ENCODE data around the gene SLCO3A1.
A peak's percentile ranks its signal among the peaks of the same experiment; 100 is the strongest.

SLCO3A1 gene

DNA sequence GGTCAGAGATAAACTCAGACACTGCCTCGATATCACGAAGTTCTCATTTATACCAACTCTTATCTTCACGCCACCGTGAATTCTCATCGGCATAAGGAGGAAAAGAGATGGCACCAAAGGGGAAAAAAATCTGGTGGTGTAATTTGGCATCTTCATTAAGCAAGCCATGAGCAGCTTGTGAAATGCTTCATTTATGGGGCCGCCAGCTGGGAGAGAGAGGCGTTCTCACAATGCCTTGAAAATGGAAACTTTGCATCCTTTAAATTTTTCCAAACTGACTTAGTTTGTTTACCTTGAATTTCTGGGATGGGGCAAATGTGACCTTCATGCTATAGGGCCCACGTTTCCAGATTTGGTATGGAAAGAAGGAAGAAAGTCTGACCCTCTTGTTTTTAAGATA lies 297.7 kb downstream of the SLCO3A1 start:
- Histone ChIP-seq H3K9me3 (ENCODE audit: insufficient read depth, low read depth, low read length) (peaks cover 3% of the 10 kb centered on the region), H3K14ac (ENCODE audit: low read length) (no peak overlapping the region), H2BK120ac (ENCODE audit: insufficient read depth, low read length, poor library complexity) (no peak overlapping the region), H3K4ac (ENCODE audit: low read depth, low read length) (no peak overlapping the region), H4K12ac (ENCODE audit: low read depth, low read length) (no peak overlapping the region), H3K79me2 (ENCODE audit: control insufficient read depth, insufficient read depth, low read length, poor library complexity) (no peaks in the 10 kb centered on the region), H2BK5ac (ENCODE audit: low read depth, low read length, poor library complexity) (no peak overlapping the region), H2AFZ (ENCODE audit: insufficient read depth, low read length, poor library complexity) (no peak overlapping the region), H3K36me3 (ENCODE audit: control insufficient read depth in 1 of 2, insufficient read depth in 2 of 2, low read length in 2 of 2) (no peaks in the 10 kb centered on the region), H3K23ac (ENCODE audit: low read length) (no peak overlapping the region), H3K4me2 (ENCODE audit: low read length) (no peak overlapping the region), H2BK12ac (ENCODE audit: low read length) (no peak overlapping the region), H2AK5ac (ENCODE audit: low read length) (no peak overlapping the region), H4K91ac (ENCODE audit: low read depth, low read length) (no peak overlapping the region), H3K79me1 (ENCODE audit: low read length) (no peaks in the 10 kb centered on the region), H3K4me1 (ENCODE audit: control insufficient read depth in 1 of 2, insufficient read depth in 2 of 2, low read length in 2 of 2) (peaks cover 0 to 2% of the 10 kb centered on the region in 2 experiments), H3K18ac (ENCODE audit: low read length) (no peak overlapping the region), H3K9ac (ENCODE audit: low read length) (no peak overlapping the region), H4K8ac (ENCODE audit: low read depth, low read length) (no peak overlapping the region), H3K27me3 (ENCODE audit: insufficient read depth, low read length) (no peaks in the 10 kb centered on the region), H3K4me3 (ENCODE audit: low read depth, low read length) (no peak overlapping the region), H3K27ac (ENCODE audit: low read depth, low read length) (no peak overlapping the region)
- no CpG with 5 or more reads among the region's 8 CpGs for WGBS (ENCODE audit: extremely low coverage, insufficient coverage, insufficient read length)
- peak in 1 of 2 donors; percentile 3 for DNase-seq

- Histone ChIP-seq H3K27me3 (ENCODE audit: insufficient read depth, low read length) (no peaks in the 10 kb centered on the region), H3K36me3 (ENCODE audit: control insufficient read depth in 1 of 2, insufficient read depth in 2 of 2, low read length in 2 of 2) (no peaks in the 10 kb centered on the region), H4K8ac (ENCODE audit: low read depth, low read length) (no peak overlapping the region), H3K18ac (ENCODE audit: low read length) (no peak overlapping the region), H3K27ac (ENCODE audit: low read depth, low read length) (no peak overlapping the region), H3K4me2 (ENCODE audit: low read length) (no peak overlapping the region), H3K9ac (ENCODE audit: low read length) (no peak overlapping the region), H3K9me3 (ENCODE audit: insufficient read depth, low read depth, low read length) (peaks cover 2% of the 10 kb centered on the region), H3K4me1 (ENCODE audit: control insufficient read depth in 1 of 2, insufficient read depth in 2 of 2, low read length in 2 of 2) (peaks cover 0 to 2% of the 10 kb centered on the region in 2 experiments), H3K79me1 (ENCODE audit: low read length) (no peaks in the 10 kb centered on the region), H3K23ac (ENCODE audit: low read length) (no peak overlapping the region), H2AK5ac (ENCODE audit: low read length) (no peak overlapping the region), H2AFZ (ENCODE audit: insufficient read depth, low read length, poor library complexity) (no peak overlapping the region), H3K4ac (ENCODE audit: low read depth, low read length) (no peak overlapping the region), H4K12ac (ENCODE audit: low read depth, low read length) (no peak overlapping the region), H3K4me3 (ENCODE audit: low read depth, low read length) (no peak overlapping the region), H2BK120ac (ENCODE audit: insufficient read depth, low read length, poor library complexity) (no peak overlapping the region), H3K14ac (ENCODE audit: low read length) (no peak overlapping the region), H3K79me2 (ENCODE audit: control insufficient read depth, insufficient read depth, low read length, poor library complexity) (no peaks in the 10 kb centered on the region), H2BK12ac (ENCODE audit: low read length) (no peak overlapping the region), H4K91ac (ENCODE audit: low read depth, low read length) (no peak overlapping the region), H2BK5ac (ENCODE audit: low read depth, low read length, poor library complexity) (no peak overlapping the region)
- no peak for DNase-seq
- no CpG with 5 or more reads among the region's 3 CpGs for WGBS (ENCODE audit: extremely low coverage, insufficient coverage, insufficient read length)
Measured at GRCh38 chr15:92151741-92152140, 298.2 kb downstream of the SLCO3A1 start.

- no peak overlapping the region for H2BK12ac ChIP-seq (ENCODE audit: low read length)
- H3K36me3 ChIP-seq (ENCODE audit: control insufficient read depth in 1 of 2, insufficient read depth in 2 of 2, low read length in 2 of 2), result no peaks in the 10 kb centered on the region
- no peak overlapping the region for H3K4ac ChIP-seq (ENCODE audit: low read depth, low read length)
- no peak overlapping the region for H3K18ac ChIP-seq (ENCODE audit: low read length)
- H3K4me2 ChIP-seq (ENCODE audit: low read length), result no peak overlapping the region
- no CpG with 5 or more reads among the region's 1 CpG for WGBS (ENCODE audit: extremely low coverage, insufficient coverage, insufficient read length)
- H3K4me3 ChIP-seq (ENCODE audit: low read depth, low read length), result no peak overlapping the region
- H2AFZ ChIP-seq (ENCODE audit: insufficient read depth, low read length, poor library complexity), result no peak overlapping the region
- no peak overlapping the region for H4K12ac ChIP-seq (ENCODE audit: low read depth, low read length)
- H3K79me1 ChIP-seq (ENCODE audit: low read length), result no peaks in the 10 kb centered on the region
- H3K23ac ChIP-seq (ENCODE audit: low read length), result no peak overlapping the region
- H2BK120ac ChIP-seq (ENCODE audit: insufficient read depth, low read length, poor library complexity), result no peak overlapping the region
- no peak overlapping the region for H2AK5ac ChIP-seq (ENCODE audit: low read length)
- no peaks in the 10 kb centered on the region for H3K9me3 ChIP-seq (ENCODE audit: insufficient read depth, low read depth, low read length)
- no peak overlapping the region for H3K27ac ChIP-seq (ENCODE audit: low read depth, low read length)
- no peak for DNase-seq
- no peak overlapping the region for H4K91ac ChIP-seq (ENCODE audit: low read depth, low read length)
- H3K9ac ChIP-seq (ENCODE audit: low read length), result no peak overlapping the region
- no peaks in the 10 kb centered on the region for H3K79me2 ChIP-seq (ENCODE audit: control insufficient read depth, insufficient read depth, low read length, poor library complexity)
- H3K27me3 ChIP-seq (ENCODE audit: insufficient read depth, low read length), result no peaks in the 10 kb centered on the region
- H3K4me1 ChIP-seq (ENCODE audit: control insufficient read depth in 1 of 2, insufficient read depth in 2 of 2, low read length in 2 of 2), result no peaks in the 10 kb centered on the region
- H3K14ac ChIP-seq (ENCODE audit: low read length), result no peak overlapping the region
- no peak overlapping the region for H2BK5ac ChIP-seq (ENCODE audit: low read depth, low read length, poor library complexity)
- H4K8ac ChIP-seq (ENCODE audit: low read depth, low read length), result no peak overlapping the region
Measured at GRCh38 chr15:92152983-92153382, 299.5 kb downstream of the SLCO3A1 start.

DNA sequence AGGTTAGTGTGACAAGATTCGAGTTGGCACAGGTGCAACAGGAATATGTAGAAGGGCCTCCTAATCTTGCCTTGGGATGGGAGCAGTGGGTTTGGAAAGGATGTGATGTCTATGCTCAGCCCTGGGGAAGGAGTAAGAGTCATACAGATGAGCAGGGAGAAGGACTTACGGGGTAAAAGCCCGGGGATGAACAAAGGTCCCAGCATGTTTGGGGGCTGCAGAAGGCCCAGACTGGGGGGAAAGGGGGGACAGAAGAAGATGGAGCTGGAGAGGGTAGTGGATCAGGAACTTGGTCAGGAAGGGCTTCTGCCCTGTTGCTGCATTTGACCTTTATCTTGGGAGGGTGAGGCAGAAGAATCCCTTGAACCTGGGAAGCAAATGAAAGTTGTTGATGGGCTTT lies 300.1 kb downstream of the SLCO3A1 start:
- no peak overlapping the region for H3K27ac ChIP-seq (ENCODE audit: low read depth, low read length)
- no peaks in the 10 kb centered on the region for H3K27me3 ChIP-seq (ENCODE audit: insufficient read depth, low read length)
- no peaks in the 10 kb centered on the region for H3K9me3 ChIP-seq (ENCODE audit: insufficient read depth, low read depth, low read length)

More for the DNA sequence above, 300.1 kb downstream of the SLCO3A1 start:
- no peak overlapping the region for H2BK120ac ChIP-seq (ENCODE audit: insufficient read depth, low read length, poor library complexity)
- H3K14ac ChIP-seq (ENCODE audit: low read length), result no peak overlapping the region
- no peak overlapping the region for H3K4me3 ChIP-seq (ENCODE audit: low read depth, low read length)
- peak overlapping the region; percentile 68 for H3K9ac ChIP-seq (ENCODE audit: low read length)
- H3K36me3 ChIP-seq (ENCODE audit: control insufficient read depth in 1 of 2, insufficient read depth in 2 of 2, low read length in 2 of 2), result no peaks in the 10 kb centered on the region
- H4K91ac ChIP-seq (ENCODE audit: low read depth, low read length), result no peak overlapping the region
- H3K4me1 ChIP-seq (ENCODE audit: control insufficient read depth in 1 of 2, insufficient read depth in 2 of 2, low read length in 2 of 2), result no peaks in the 10 kb centered on the region
- H2AK5ac ChIP-seq (ENCODE audit: low read length), result no peak overlapping the region
- no peak for DNase-seq
- H2AFZ ChIP-seq (ENCODE audit: insufficient read depth, low read length, poor library complexity), result no peak overlapping the region
- no peaks in the 10 kb centered on the region for H3K79me1 ChIP-seq (ENCODE audit: low read length)
- H3K4ac ChIP-seq (ENCODE audit: low read depth, low read length), result no peak overlapping the region
- H4K12ac ChIP-seq (ENCODE audit: low read depth, low read length), result no peak overlapping the region
- H2BK5ac ChIP-seq (ENCODE audit: low read depth, low read length, poor library complexity), result no peak overlapping the region
- H4K8ac ChIP-seq (ENCODE audit: low read depth, low read length), result no peak overlapping the region
- no peak overlapping the region for H3K18ac ChIP-seq (ENCODE audit: low read length)
- H2BK12ac ChIP-seq (ENCODE audit: low read length), result no peak overlapping the region
- no CpG with 5 or more reads among the region's 3 CpGs for WGBS (ENCODE audit: extremely low coverage, insufficient coverage, insufficient read length)
- no peak overlapping the region for H3K4me2 ChIP-seq (ENCODE audit: low read length)
- no peak overlapping the region for H3K23ac ChIP-seq (ENCODE audit: low read length)
- H3K79me2 ChIP-seq (ENCODE audit: control insufficient read depth, insufficient read depth, low read length, poor library complexity), result no peaks in the 10 kb centered on the region
